Stimulated activated CD4-positive, alpha-beta T cell treated with anti-CD3 and anti-CD28 coated beads, Interleukin-15, amount 100 ng/mL, for 48 hours (primary cell): Measurements from ENCODE around the gene PMEPA1.

Experiments used
- DNase-seq, 2 donors: peaks; one replicate each; pipeline ENCODE4 v3.0.0-alpha.2; 2020; ENCODE audit warnings: low read depth in 2 of 2

PMEPA1 gene

GRCh38 chr20:57622579-57623381, 87.0 kb downstream of the PMEPA1 start:
- DNase-seq, result peak; percentile 49 to 65

GRCh38 chr20:57622201-57622570, 87.6 kb downstream of the PMEPA1 start:
- no peak for DNase-seq

- no peak for DNase-seq
These were observed 88.2 kb downstream of the PMEPA1 start for GRCh38 chr20:57621421-57622200.

- no peak for DNase-seq
These were observed 88.8 kb downstream of the PMEPA1 start for GRCh38 chr20:57620999-57621398.

- DNase-seq, result peak in 1 of 2 donors; percentile 42
These were observed 89.4 kb downstream of the PMEPA1 start, which contains the start of gene ZBP1 for GRCh38 chr20:57620274-57620990. Gene ZBP1 (minus strand): TSS chr20:57620426. CDS start chr20:57620295, 131 bp downstream.

GRCh38 chr20:57619051-57619831, 90.6 kb downstream of the PMEPA1 start:
- peak; percentile 40 to 59 for DNase-seq

GRCh38 chr20:57618764-57619050, 91.1 kb downstream of the PMEPA1 start:
- no peak for DNase-seq

- no peak for DNase-seq
These were observed 91.6 kb downstream of the PMEPA1 start for GRCh38 chr20:57618091-57618763.

- DNase-seq, result no peak
These were observed 92.6 kb downstream of the PMEPA1 start for GRCh38 chr20:57617079-57617795.

GRCh38 chr20:57616143-57616951, 93.5 kb downstream of the PMEPA1 start:
- DNase-seq, result no peak

- DNase-seq, result no peak
These were observed 94.4 kb downstream of the PMEPA1 start for GRCh38 chr20:57615445-57615811.

GRCh38 chr20:57614490-57615444, 95.0 kb downstream of the PMEPA1 start:
- no peak for DNase-seq

- DNase-seq, result no peak
These were observed 96.3 kb downstream of the PMEPA1 start for GRCh38 chr20:57613481-57613921.

- no peak for DNase-seq
These were observed 96.9 kb downstream of the PMEPA1 start for GRCh38 chr20:57612916-57613315.

- DNase-seq, result no peak
These were observed 97.4 kb downstream of the PMEPA1 start for GRCh38 chr20:57612436-57612835.

- DNase-seq, result no peak
These were observed 98.1 kb downstream of the PMEPA1 start for GRCh38 chr20:57611586-57612311.

- DNase-seq, result no peak
These were observed 99.4 kb downstream of the PMEPA1 start for GRCh38 chr20:57610261-57610952.
